Measurements from ENCODE around the gene VILL. TPM values are rescaled to one million over a fixed set of nuclear protein-coding genes. Genes with fewer than 3 reads are reported as not detected.

The VILL gene
- total RNA-seq, 1 donor: 4.3 TPM

GRCh38 chr3:37993820-37994638, 3.4 kb downstream of the VILL start:
- peak; percentile 82 for DNase-seq (ENCODE audit: low read depth)
- TF ChIP-seq CTCF (IDR thresholded peaks at IDR 0.05; ENCODE audit: insufficient read depth, low read depth, low read length): peak; percentile 2
- peak overlapping the region; percentile 72 for H3K4me3 ChIP-seq (ENCODE audit: low read depth, low read length)

- TF ChIP-seq CTCF (IDR thresholded peaks at IDR 0.05; ENCODE audit: insufficient read depth, low read depth, low read length): no peak
- DNase-seq (ENCODE audit: low read depth): no peak
Measured at GRCh38 chr3:37994639-37994972, 4.0 kb downstream of the VILL start.

GRCh38 chr3:37995652-37996641, 5.4 kb downstream of the VILL start:
- no peak overlapping the region for H3K4me3 ChIP-seq (ENCODE audit: low read depth, low read length)
- TF ChIP-seq CTCF (IDR thresholded peaks at IDR 0.05; ENCODE audit: insufficient read depth, low read depth, low read length): no peak
- DNase-seq (ENCODE audit: low read depth): no peak

More at GRCh38 chr3:37994639-37994972, 4.0 kb downstream of the VILL start:
- H3K4me3 ChIP-seq (ENCODE audit: low read depth, low read length): peak overlapping the region; percentile 72

- peak; percentile 98 for TF ChIP-seq CTCF (IDR thresholded peaks at IDR 0.05; ENCODE audit: insufficient read depth, low read depth, low read length)
- DNase-seq (ENCODE audit: low read depth): peak; percentile 69
- no peak overlapping the region for H3K4me3 ChIP-seq (ENCODE audit: low read depth, low read length)
Measured at GRCh38 chr3:37996785-37997301, 6.3 kb downstream of the VILL start.

GRCh38 chr3:37997342-37997741, 6.8 kb downstream of the VILL start:
- DNase-seq (ENCODE audit: low read depth): no peak

More at GRCh38 chr3:37997342-37997741, 6.8 kb downstream of the VILL start:
- no peak overlapping the region for H3K4me3 ChIP-seq (ENCODE audit: low read depth, low read length)
- no peak for TF ChIP-seq CTCF (IDR thresholded peaks at IDR 0.05; ENCODE audit: insufficient read depth, low read depth, low read length)
